Endodermal cell (in vitro differentiated cells): ENCODE results near the gene UFSP2. TPM values are rescaled to one million over a fixed set of nuclear protein-coding genes. Genes with fewer than 3 reads are reported as not detected.

ENCODE experiments used
- DNase-seq: peaks from one replicate; pipeline ENCODE4 v3.0.0-alpha.2; 2017
- H3K27ac ChIP-seq: 2 replicates; pipeline ENCODE4 v1.5.1; 2013; ENCODE audit warnings: mild to moderate bottlenecking, low read depth, low read length, moderate library complexity
- H3K27me3 ChIP-seq: 2 replicates; pipeline ENCODE4 v1.6.1; 2013; ENCODE audit warnings: mild to moderate bottlenecking, low read length, moderate library complexity; ENCODE audit not compliant: insufficient read depth, control insufficient read depth, poor library complexity, severe bottlenecking
- H3K36me3 ChIP-seq: 2 replicates; pipeline ENCODE4 v1.7.0; 2013; ENCODE audit warnings: mild to moderate bottlenecking, low read length, moderate library complexity; ENCODE audit not compliant: control insufficient read depth, insufficient read depth
- H3K4me1 ChIP-seq: one replicate; pipeline ENCODE4 v1.7.0; 2013; ENCODE audit warnings: low read length; ENCODE audit not compliant: control insufficient read depth, insufficient read depth
- H3K4me3 ChIP-seq: 2 replicates; pipeline ENCODE4 v1.5.1; 2013; ENCODE audit warnings: mild to moderate bottlenecking, low read length, moderate library complexity
- H3K9ac ChIP-seq: 2 replicates; pipeline ENCODE4 v1.6.1; 2013; ENCODE audit warnings: mild to moderate bottlenecking, low read length, moderate library complexity; ENCODE audit not compliant: poor library complexity, severe bottlenecking; ENCODE audit errors: extremely low read depth
- H3K9me3 ChIP-seq: 2 replicates; pipeline ENCODE4 v1.6.1; 2013; ENCODE audit warnings: mild to moderate bottlenecking, low read length, moderate library complexity; ENCODE audit not compliant: control insufficient read depth
- H3K27ac Mint-ChIP-seq: 2 replicates; pipeline ENCODE4 v1.8.0; 2020; ENCODE audit warnings: mixed read lengths
- H3K27me3 Mint-ChIP-seq: 2 replicates; pipeline ENCODE4 v1.8.0; 2021; ENCODE audit warnings: mild to moderate bottlenecking, mixed read lengths; ENCODE audit not compliant: insufficient read depth
- H3K36me3 Mint-ChIP-seq: 2 replicates; pipeline ENCODE4 v1.8.0; 2020; ENCODE audit warnings: low read depth, mixed read lengths
- H3K4me1 Mint-ChIP-seq: 2 replicates; pipeline ENCODE4 v1.8.0; 2020; ENCODE audit warnings: mixed read lengths
- H3K4me3 Mint-ChIP-seq: 2 replicates; pipeline ENCODE4 v1.8.0; 2020; ENCODE audit warnings: mild to moderate bottlenecking, moderate library complexity, mixed read lengths
- H3K9me3 Mint-ChIP-seq: 2 replicates; pipeline ENCODE4 v1.8.0; 2020; ENCODE audit warnings: mild to moderate bottlenecking, mixed read lengths
- WGBS, 2 experiments: methylation state at CpG; one replicate each; pipeline versions ENCODE4 v1.1.5 to v1.1.7; 2013; ENCODE audit warnings: missing lambda C conversion rate in 2 of 2, mixed read lengths in 1 of 2; ENCODE audit not compliant: insufficient coverage in 1 of 2, insufficient read length in 1 of 2; 5-methylcytosine and 5-hydroxymethylcytosine counted together
- total RNA-seq, 2 donors: library from RNA; stranded (reverse); fragmentation: NEBNext Ultra II Directional in 1 of 2; extraction: Animal tissue kit (Norgen Biotek cat#: 25700) in 1 of 2; gene quantifications; 2 replicates in 1 of 2; 3 replicates in 1 of 2; pipeline ENCODE4 v1.2.1, GENCODE V29; 2021
- TF ChIP-seq, protein P1 (sequence below): fragments of 200-600 bp; sonication (generic); conservative IDR thresholded peaks from 2 replicates; pipeline ENCODE4 v1.5.0; 2021; ENCODE audit warnings: antibody characterized with exemption, mild to moderate bottlenecking

The UFSP2 gene
- total RNA-seq, 2 donors from 2014 or later, result 23.3 to 24.7 TPM

DNA sequence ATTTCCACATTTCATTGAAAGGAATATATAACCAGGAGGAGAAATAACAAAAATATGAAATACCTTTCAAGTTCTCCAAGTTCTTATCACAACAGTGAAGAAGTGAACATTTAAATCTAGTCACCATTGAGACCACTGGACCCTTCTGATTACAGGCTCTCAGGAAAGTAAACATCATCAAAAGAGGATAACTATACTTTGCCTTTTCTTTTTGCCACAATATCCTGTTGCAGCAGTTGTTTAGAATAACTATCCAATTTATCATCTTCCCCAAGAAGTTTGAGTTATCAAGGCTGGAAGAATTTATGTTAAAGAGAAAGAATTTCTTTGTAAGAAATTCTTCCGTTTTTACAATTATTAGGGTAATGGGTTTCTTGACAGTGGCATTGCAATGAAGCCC, 33.6 kb downstream of the UFSP2 start:
- H3K27ac ChIP-seq, result no peak overlapping the region
- H3K4me3 Mint-ChIP-seq, result no peak overlapping the region
- peaks cover 11% of the 10 kb centered on the region for H3K27me3 ChIP-seq
- H3K36me3 ChIP-seq, result no peaks in the 10 kb centered on the region
- no peak overlapping the region for H3K9ac ChIP-seq
- no peaks in the 10 kb centered on the region for H3K4me1 ChIP-seq
- no peaks in the 10 kb centered on the region for H3K9me3 Mint-ChIP-seq
- H3K36me3 Mint-ChIP-seq, result no peaks in the 10 kb centered on the region
- no peak for DNase-seq
- H3K4me3 ChIP-seq, result no peak overlapping the region
- WGBS, 2 experiments, result 100% methylated on average over 1 of the region's 1 CpG; no CpG with 5 or more reads in 1 of the 2 experiments
- H3K27me3 Mint-ChIP-seq, result peaks cover 11% of the 10 kb centered on the region
- TF ChIP-seq, protein P1, sequence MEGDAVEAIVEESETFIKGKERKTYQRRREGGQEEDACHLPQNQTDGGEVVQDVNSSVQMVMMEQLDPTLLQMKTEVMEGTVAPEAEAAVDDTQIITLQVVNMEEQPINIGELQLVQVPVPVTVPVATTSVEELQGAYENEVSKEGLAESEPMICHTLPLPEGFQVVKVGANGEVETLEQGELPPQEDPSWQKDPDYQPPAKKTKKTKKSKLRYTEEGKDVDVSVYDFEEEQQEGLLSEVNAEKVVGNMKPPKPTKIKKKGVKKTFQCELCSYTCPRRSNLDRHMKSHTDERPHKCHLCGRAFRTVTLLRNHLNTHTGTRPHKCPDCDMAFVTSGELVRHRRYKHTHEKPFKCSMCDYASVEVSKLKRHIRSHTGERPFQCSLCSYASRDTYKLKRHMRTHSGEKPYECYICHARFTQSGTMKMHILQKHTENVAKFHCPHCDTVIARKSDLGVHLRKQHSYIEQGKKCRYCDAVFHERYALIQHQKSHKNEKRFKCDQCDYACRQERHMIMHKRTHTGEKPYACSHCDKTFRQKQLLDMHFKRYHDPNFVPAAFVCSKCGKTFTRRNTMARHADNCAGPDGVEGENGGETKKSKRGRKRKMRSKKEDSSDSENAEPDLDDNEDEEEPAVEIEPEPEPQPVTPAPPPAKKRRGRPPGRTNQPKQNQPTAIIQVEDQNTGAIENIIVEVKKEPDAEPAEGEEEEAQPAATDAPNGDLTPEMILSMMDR, result no peak
- no peaks in the 10 kb centered on the region for H3K9me3 ChIP-seq
- no peak overlapping the region for H3K27ac Mint-ChIP-seq
- H3K4me1 Mint-ChIP-seq, result peaks cover 4% of the 10 kb centered on the region

DNA sequence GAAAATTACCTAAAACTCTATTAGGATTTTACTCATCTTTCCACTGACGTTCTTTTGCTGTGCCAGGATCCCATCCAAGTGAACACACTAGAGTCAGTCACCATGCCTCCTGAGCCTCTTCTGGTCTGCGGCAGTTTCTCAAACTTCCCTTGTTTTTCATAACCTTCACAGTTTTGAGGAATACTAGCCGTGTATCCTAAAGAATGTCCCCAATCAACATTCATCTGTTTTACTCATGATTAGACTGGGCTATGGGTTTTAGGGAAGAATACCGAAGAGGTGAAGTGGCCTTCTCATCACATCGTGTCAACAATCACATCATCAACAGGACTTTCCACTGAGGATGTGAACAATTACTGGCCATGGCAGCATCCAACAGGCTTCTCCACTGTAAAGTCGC, 34.8 kb downstream of the UFSP2 start:
- no peak overlapping the region for H3K4me3 ChIP-seq
- DNase-seq, result no peak
- no peaks in the 10 kb centered on the region for H3K9me3 Mint-ChIP-seq
- H3K36me3 ChIP-seq, result no peaks in the 10 kb centered on the region
- H3K27me3 Mint-ChIP-seq, result peaks cover 11% of the 10 kb centered on the region
- H3K4me1 Mint-ChIP-seq, result peaks cover 2% of the 10 kb centered on the region
- no peak overlapping the region for H3K9ac ChIP-seq
- TF ChIP-seq, protein P1, result no peak
- no peaks in the 10 kb centered on the region for H3K4me1 ChIP-seq
- H3K27ac Mint-ChIP-seq, result no peak overlapping the region
- H3K27me3 ChIP-seq, result peaks cover 11% of the 10 kb centered on the region
- H3K9me3 ChIP-seq, result no peaks in the 10 kb centered on the region
- WGBS, 2 experiments, result 90 to 93% methylated on average over 6 of the region's 6 CpGs
- H3K4me3 Mint-ChIP-seq, result no peak overlapping the region
- no peaks in the 10 kb centered on the region for H3K36me3 Mint-ChIP-seq
- H3K27ac ChIP-seq, result no peak overlapping the region

DNA sequence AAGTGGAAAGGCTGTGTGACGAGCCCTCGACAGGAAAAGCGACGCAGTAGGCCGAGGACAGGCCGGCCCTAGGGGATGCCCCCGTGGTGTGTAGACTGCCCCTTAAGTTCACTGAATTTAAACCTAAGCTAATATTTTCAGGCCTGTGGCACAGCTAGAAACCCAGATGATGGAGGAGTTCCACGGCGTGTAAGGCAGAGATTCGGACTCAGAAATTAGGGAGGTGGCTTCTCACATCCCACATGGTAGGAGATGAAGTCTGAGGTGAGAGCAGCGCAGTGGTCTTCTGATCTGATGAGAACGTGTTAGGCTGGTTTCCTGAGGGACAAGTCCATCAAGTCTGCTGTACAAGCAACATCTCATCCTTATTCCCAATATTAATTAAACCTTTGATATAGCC, 37.8 kb downstream of the UFSP2 start:
- Mint-ChIP-seq H3K4me1 (no peaks in the 10 kb centered on the region), H3K27ac (no peak overlapping the region), H3K9me3 (no peaks in the 10 kb centered on the region), H3K36me3 (peaks cover 7% of the 10 kb centered on the region), H3K27me3 (no peaks in the 10 kb centered on the region), H3K4me3 (no peak overlapping the region)
- Histone ChIP-seq H3K9ac (no peak overlapping the region), H3K36me3 (no peaks in the 10 kb centered on the region), H3K4me3 (no peak overlapping the region), H3K4me1 (no peaks in the 10 kb centered on the region), H3K27ac (no peak overlapping the region), H3K9me3 (no peaks in the 10 kb centered on the region), H3K27me3 (no peaks in the 10 kb centered on the region)
- TF ChIP-seq, protein P1, result no peak
- DNase-seq, result no peak
- WGBS, 2 experiments, result 95% methylated on average over 9 to 12 of the region's 12 CpGs
